HG03432 (cell line): Measurements from ENCODE around the gene TGM3.

Experiments used
- ATAC-seq: cut with Tn5 transposase; IDR thresholded peaks from one replicate; pipeline ENCODE4 v1.9.1; 2021; ENCODE audit warnings: mild to moderate bottlenecking, moderate library complexity; ENCODE audit not compliant: unreplicated experiment

The TGM3 gene

DNA sequence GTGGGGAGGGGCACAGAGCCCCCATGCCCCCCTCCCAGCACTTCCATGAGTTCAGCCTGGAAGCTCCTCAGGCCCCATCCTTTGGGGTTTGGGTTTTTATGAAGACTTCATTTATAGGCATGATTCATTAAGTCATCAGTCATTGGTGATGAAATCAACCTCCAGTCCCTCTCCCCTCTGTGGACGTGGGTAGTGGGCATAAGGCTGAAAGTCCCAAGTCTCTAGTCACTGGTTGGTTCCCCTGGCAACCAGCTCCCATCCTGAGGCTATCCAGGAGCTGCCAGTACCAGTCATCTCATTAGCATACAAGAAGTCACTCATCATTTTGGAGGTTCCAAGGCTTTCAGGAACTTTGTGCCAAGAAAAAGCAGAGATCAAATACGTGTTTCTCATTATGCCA is 9.2 kb downstream of the TGM3 start:
- ATAC-seq, result no peak

- ATAC-seq, result no peak
Measured at GRCh38 chr20:2305479-2305878, 9.7 kb downstream of the TGM3 start.

DNA sequence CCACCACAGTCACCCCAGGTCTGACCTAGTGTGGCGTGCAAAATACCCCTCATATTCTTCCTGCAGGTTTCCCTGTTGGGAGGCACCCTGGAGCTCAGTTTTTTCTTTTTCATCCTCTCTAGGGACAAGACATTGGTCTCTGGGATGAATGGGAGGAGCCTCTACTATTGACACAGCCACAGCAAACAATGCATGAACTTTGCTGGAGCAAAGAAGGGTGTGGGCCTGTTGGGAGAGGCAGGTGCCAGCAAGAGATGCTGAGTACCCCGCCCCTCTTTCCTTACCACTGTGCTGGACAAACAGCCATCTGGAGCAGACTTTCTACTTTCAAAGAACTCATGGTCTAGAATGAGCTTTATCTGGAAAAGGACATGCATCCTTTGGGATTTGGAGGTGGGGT is 10.1 kb downstream of the TGM3 start:
- ATAC-seq, result no peak

DNA sequence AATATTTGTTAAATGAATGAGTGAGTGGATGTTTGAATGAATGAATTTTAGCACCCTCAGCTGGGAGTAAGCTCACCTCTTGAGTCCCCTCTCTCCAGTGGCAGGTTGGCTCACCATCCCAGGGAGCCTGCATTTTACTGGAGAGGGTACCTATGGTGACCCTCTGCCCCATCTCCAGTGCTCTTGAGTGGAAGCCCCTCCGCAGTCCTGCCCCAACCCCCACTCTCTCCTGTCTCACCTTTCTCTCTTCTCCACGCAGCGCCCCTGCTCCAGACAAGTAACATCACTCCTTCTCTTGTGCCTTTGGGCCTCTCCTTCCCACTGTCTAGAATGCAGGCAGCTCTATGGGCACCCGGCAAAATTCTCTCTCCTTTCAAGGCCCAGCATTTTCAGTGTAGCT is 11.3 kb downstream of the TGM3 start:
- ATAC-seq, result no peak

DNA sequence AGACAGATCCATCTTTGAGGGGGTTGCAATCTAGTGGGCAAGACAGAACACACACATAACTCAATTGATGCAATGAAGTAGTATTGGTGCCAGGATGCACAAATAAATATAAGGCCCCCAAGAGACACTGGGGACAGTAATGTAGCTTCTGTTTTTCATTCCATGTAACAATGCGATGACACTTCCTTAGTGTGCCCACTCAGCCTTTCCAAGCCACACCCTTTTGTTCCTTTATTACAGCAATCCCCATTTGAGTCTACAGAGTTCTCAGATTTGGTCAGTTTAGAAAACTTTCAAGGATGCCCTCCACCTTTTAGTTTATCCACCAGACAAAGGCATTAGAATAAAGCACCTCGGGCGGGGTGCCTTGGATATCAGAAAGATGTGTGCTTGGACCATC is 15.5 kb downstream of the TGM3 start:
- ATAC-seq, result no peak

GRCh38 chr20:2312876-2313275 is 17.1 kb downstream of the TGM3 start:
- ATAC-seq, result no peak

DNA sequence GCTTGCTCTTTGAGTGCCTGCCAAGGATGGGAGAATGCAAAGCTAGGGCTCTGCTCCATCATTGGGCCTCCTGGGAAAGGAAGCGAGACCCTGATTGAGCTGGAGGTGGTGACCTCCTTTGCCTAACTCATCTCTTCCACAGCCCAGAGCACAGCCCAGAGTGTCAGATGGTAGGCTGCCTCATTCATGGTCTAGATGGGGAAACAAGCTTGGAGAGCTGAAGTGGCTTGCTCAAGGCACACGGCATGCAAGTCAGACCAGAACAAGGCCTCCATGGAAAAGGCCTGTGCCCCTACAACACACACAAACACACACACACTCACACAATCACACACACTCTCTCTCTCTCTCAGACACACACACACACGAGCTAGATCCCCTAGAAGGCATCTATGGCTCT is 17.5 kb downstream of the TGM3 start:
- no peak for ATAC-seq

DNA sequence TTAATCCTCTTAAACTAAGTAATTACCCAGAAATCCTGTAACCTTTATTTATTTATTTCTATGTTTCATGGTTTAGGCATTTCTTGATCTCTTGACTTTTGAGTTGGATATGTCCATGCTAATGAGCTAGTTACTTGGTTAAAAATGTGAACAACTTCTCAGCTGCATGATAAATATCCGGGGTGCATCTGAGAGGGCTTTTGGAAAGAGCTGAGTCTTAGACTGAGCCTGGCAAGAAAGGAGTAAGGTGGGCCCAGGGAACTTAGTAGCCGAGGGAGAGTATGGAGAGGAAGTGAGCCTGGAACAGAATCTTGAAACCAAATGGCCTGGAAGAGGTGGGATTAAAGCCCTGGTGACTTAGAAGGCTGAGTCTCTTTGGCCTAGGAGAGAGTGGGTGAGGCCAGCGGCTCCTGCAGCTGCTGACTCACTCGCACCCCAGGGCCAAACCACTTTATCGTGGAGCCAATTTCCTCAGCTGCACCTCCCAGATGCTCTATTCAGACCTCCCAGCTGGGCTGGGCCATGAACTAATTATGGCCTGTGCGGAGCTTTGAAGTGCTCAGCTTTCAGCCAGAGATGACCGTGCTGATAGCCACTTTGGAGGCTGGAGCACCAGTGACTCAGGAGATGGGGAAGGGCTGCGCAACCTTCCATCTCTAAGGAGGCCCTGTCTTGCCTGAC is 19.1 kb downstream of the TGM3 start:
- no peak for ATAC-seq

DNA sequence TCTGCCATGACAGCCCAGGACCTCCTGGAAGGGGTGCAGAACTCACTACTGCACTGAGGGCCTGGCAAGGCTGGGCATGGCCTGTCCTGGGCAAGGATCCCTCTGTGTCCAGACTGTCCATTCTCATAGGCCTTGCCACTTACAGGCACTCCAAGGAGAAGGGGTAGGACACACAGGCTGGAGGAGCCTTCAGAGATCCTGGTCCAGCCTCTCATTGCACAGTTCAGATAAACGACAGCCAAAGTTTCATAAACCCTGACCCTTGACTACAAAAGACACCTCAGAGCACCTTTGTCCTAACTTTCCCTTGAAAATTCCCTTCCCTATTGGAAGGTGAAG is 19.6 kb downstream of the TGM3 start:
- no peak for ATAC-seq

- no peak for ATAC-seq
Measured at GRCh38 chr20:2316847-2317495, 21.2 kb downstream of the TGM3 start.

DNA sequence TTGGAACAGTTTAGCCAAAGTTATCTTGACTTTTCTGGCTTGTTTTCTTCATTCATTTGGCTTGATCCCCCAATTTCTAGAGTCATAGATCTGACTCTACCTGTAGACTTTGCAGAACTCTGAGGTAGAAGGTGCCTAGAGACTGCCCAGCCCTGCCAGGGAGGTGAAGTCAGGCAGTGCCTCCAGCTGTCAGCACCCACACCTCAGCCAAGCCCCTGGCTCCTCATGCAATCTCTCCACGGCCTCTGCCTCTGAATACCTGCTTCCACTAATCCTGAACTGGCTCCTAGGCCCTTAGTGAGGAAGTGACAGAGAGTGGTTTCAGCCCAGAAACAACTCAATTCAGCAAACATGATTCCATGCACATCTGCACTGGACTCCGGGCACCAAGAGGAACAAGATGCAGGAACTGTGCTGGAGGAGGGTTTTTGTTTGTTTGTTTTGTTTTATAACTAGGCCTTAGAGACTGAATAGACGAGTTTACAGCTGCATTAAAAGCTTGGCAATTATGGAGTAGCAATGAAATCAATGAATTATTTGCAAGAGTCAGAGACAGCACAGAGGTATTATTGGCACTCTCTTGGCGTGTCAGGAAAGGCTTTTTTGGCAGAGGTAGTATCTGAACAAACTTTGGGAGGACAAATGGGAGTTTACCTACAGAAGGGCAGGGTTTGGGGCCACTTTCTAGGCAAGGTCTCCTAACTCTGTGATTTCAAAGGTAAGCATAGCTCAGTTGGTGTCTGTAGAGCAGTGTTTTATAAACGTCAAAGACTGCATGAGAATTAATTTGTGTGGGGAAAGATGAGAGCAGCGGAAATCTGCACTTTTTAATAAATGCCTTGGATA is 25.2 kb downstream of the TGM3 start:
- ATAC-seq, result no peak

- no peak for ATAC-seq
Measured at GRCh38 chr20:2323051-2323450, 27.2 kb downstream of the TGM3 start.

DNA sequence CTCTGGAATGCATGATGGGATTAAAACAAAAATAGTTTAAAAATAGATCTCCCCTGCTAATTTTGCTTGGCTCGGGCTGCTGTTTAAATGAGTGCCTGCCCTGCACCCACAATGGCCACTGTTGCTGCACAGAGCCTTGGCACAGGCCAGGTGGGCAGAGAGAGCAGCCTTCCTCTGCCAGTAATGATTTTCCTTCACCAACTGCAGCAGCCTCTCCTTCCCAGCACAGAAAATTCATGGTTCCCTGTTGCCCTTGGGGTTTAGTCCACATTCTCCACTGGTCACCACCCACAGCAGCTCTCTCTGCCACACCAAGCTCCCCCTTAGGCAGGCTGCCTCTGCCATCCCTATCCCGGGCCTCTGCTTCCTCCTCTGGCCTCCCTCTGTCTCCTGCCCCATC is 30.2 kb downstream of the TGM3 start:
- no peak for ATAC-seq

- ATAC-seq, result no peak
Measured at GRCh38 chr20:2327620-2328555, 32.1 kb downstream of the TGM3 start.

DNA sequence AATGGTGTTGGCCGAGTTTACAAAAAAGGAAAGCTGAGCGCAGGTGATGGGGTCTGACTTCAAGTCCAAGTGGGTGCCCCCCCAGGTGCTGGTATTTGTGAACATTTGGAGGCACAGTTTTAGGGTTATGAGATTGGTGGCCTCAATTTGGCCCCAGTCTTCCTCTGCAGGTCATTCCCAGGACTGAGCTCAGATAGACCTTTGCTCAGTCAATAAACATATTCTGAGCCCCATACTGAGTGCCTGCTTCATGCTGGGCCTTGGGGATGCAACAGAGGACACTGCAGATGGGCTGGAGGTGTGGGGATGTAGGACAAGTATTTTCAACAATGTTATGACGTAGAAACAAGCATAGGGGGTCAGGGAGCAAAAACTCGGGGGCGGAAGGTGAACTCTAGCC is 33.5 kb downstream of the TGM3 start:
- no peak for ATAC-seq

DNA sequence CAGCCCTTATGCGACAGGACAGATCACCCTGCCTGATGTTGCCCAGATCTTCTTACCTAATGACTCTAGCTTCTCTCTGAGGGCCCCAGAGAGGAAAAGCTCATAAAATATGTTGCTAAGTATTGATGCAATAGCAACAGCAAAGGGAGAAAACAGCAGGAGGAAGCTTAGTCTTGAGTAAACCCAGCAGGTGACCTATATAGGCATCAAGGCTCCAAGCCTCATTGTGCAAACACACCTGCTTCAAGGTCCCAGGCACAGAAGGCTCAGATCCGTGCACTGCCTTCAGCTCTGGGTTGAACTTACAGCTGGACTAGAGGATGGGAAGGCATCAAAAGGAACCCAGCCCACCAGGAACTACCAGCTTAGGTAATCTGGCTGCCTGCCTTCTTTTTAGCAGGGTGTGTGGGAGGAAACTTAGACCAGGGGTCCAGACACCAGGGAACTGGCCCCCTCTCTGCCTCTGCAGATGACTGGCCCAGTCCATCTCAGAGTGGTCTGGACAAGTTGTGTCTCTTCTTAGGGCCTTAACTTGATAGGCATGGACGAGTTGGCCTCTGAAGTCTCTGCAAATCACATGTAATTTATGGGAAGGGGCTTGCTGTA is 34.4 kb downstream of the TGM3 start:
- no peak for ATAC-seq

DNA sequence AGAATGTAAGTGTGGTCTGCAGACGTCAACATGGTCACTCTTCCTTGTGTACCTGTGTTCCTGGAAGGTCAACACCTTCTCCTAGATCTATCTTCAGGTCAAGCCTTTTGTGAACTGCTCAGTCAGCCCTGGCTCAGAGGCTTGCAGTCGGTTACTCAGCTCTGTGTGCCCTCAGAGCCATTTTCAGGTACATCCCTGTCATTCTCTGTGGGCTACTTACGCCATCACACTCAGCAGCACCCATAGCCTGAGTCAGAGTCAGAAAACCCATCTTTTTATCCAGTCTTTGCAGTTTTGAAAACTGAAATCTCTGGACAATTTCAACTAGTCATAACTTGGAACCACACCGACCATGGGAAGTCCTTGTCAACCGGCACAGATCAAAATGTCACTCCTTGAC is 35.3 kb downstream of the TGM3 start:
- ATAC-seq, result no peak

DNA sequence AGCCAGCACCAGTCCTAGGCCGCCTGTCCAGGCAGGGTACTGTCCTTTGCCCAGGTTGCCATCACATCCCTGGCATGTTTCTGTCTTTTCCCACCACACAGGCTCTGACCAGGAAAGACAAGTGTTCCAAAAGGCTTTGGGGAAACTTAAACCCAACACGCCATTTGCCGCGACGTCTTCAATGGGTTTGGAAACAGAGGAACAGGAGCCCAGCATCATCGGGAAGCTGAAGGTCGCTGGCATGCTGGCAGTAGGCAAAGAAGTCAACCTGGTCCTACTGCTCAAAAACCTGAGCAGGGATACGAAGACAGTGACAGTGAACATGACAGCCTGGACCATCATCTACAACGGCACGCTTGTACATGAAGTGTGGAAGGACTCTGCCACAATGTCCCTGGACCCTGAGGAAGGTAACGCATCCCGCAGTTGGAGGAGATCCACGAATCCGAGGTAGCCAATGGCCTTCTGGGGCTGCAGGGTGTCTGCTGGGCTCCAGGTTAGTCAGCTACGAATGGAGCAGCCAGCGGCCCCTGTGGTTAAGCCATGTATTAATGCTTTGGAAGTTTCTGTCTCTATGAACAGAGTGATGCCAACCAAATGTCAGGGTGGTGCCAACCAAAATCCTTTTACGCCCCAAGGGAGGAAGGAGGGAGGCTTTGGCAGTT is 36.2 kb downstream of the TGM3 start:
- no peak for ATAC-seq

DNA sequence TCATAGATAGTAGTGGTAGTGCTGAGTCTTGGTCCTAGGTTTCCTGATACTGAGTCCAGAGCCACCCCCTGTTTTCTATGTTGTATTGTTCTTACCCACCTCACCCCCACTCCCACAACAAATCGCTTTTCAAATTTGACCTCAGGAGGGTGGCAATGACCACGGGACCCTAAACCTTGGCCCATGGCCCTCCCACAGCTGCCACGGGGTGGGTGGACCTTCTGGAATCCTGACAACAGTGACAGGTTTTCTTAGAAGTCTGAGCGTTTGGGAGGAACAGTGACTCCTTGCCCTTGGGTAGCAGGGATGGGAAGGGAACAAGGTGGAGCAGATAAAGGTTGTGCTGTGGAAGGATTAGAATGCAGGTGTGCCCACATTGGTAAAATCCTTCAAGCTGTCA is 36.9 kb downstream of the TGM3 start:
- no peak for ATAC-seq

DNA sequence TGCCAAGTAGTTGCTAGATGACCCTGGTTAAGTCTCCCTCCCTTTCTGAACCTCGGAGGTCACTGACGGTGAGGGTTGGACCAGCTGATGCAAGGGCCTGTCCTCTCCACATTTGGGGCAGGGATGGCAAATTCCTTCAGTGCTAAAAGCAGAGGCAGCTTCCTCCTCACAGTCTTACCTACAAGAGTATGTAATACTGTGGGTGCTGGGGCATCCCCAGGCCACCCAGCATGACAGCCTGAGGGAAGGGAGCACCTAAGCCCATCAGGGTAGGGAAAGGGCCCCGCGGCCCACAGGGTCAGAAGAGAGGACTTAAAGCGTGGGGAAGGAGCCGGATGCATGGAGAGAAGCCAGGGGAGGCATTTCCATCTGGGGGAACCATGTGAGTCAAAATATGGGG is 38.0 kb downstream of the TGM3 start:
- no peak for ATAC-seq
